Activated T-cell treated with anti-CD3 and anti-CD28 coated beads for 48 hours (primary cell): ENCODE results near the gene ZSWIM1.

Experiments used
- DNase-seq: peaks from one replicate; pipeline ENCODE4 v3.0.0-alpha.2; 2020; ENCODE audit warnings: low read depth

The ZSWIM1 gene

GRCh38 chr20:45909336-45909808 lies 28.3 kb downstream of the ZSWIM1 start:
- DNase-seq = no peak

DNA sequence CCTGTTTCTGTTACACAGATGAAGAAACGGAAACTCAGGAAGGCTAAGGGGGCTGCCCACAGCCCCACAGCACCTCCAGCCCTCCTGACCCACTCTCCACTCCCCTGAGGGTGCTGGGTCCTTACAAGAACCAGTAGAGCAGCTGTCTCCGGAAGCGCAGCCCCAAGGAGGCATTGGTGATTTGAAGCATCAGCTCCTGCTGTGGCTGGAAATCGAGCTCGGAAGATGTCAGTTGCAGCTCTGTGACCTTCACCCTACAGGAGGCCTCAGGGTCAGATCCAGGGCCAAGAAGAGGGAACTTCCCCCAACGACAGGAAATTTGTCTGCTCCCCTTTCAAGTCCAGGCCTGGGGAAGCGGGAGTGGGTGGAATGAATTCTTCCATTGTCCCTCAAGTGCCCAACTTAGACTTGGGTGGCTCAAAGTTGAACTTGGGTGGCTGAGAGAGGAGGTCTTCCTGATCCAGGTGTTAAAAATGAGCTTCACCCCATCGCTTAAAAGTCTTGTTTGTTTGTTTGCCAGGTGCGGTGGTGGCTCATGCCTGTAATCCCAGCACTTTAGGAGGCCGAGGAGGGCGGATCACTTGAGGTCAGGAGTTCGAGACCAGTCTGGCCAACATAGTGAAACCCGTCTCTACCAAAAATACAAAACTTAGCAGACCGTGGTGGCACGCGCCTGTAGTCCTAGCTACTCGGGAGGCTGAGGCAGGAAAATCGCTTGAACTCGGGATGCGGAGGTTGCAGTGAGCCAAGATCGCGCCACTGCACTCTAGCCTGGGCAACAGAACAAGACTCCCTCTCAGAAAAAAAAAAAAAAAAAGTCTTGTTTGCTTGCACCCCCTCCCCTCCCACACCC lies 29.0 kb downstream of the ZSWIM1 start:
- DNase-seq = no peak

DNA sequence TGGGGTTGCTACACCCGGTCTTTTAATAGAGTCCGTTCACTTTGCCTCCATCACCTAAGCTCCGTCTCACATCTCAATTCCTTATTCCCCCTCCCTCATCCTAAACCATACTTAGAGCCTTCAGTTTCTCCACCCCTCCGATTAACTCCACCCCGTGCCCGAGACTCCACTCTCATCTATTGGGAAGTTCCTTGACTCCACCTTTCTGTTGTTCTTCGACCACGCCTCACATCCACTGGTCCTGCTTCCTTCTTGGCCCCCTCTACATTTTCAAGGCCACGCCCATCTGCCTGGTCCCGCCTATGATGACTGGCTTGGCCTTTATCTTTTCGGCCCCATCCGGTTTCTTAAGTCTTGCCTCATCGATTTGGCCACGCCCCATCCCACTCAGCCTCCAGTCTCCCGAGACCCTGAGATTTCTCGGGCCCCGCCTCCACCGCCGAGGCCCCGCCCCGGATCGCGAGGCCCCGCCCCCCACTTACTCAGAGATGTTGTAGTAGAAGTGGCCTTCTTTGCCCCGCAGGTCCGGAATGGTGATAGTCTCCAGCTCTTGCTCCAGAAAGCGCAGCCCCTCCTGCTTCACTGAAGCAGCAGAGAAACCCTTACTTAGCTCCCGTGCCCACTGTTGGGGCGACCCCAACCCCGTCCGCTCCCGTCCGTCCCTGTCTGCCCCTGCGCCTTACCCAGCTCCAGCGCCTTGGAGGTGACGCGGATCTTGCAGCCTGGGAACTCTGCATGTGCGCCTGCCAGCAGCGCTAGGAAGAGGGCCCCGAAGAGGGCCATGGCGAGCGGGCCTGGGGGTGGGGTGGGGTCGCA lies 29.9 kb downstream of the ZSWIM1 start:
- DNase-seq = peak; percentile 98

- DNase-seq = peak; percentile 25
Measured at GRCh38 chr20:45911486-45912343, 30.7 kb downstream of the ZSWIM1 start, which contains the start of gene PLTP. TSS of gene PLTP (minus strand) at chr20:45912155. CDS start at chr20:45911452, 703 bp downstream.

DNA sequence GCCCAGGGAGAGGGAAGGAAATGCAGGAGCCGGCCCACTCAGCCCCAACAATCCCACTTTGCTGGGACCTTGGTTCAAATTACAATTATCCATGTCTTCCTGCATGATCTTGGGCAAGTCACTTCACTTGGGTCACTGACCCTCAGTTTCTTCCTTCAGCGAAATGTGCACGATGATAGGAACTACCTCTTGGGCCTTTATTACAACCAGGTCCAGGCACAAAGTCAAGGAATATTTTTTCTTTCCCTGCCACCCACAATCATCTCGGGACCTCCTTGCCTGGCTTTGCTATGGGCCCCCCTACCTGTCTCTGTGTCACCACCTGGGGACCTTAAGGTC lies 31.3 kb downstream of the ZSWIM1 start:
- DNase-seq = no peak

GRCh38 chr20:45913116-45913515 lies 32.1 kb downstream of the ZSWIM1 start:
- no peak for DNase-seq

GRCh38 chr20:45917790-45918141 lies 36.7 kb downstream of the ZSWIM1 start:
- no peak for DNase-seq

DNA sequence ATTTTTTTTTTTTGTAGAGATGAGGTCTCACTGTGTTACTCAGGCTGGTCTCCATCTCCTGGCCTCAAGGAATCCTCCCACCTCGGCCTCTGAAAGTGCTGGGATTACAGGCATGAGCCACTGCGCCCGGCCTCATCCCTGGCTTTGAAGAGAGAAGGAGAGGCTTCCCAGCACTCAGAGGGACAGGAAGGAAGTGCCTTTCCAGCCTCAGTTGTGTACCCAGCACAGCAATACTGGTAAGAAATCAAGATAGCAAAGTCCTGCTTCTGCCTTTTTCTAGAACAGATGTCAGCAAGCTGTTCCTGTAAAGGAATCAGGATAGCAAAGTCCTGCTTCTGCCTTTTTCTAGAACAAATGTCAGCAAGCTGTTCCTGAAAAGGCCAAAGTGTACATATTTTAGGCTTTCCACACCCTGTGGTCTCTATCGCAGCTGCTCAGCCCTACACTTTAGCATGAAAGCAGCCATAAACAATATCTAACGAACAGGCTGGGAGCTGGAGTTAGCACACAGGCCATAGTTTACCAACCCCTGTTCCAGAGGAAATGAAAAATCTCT lies 37.2 kb downstream of the ZSWIM1 start:
- no peak for DNase-seq

DNA sequence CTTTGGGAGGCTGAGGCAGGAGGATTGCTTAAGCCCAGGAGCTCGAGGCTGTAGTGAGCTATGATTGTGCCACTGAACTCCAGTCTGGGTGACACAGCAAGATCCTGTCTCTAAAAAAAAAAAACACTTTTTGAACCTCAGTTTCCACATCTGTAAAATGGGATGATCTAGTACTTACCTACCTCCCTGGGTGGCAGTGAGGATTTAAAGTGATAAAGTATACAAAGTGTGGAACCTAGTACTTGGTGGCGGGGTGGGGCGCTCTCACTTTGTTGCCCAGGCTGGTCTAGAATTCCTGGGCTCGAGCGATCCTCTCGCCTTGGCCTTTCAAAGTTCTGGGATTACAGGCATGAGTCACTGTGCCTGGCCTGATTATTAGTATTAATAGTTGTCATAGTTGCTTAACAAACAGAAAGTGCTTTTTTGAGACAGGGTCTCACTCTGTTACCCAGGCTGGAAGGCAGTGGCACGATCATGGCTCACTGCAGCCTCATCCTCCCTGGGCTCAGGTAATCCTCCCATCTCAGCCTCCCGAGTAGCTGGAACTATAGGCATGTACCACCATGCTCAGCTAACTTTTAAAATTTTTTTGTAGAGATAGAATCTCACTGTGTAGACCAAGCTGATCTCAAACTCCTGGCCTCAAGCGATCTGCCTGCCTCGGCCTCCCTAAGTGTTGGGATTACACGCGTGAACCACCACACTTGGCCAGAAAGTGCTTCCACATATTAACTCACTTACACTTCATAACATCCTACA lies 37.9 kb downstream of the ZSWIM1 start:
- no peak for DNase-seq

- DNase-seq = no peak
Measured at GRCh38 chr20:45919542-45920399, 38.7 kb downstream of the ZSWIM1 start.

GRCh38 chr20:45920462-45921336 lies 39.7 kb downstream of the ZSWIM1 start:
- no peak for DNase-seq

DNA sequence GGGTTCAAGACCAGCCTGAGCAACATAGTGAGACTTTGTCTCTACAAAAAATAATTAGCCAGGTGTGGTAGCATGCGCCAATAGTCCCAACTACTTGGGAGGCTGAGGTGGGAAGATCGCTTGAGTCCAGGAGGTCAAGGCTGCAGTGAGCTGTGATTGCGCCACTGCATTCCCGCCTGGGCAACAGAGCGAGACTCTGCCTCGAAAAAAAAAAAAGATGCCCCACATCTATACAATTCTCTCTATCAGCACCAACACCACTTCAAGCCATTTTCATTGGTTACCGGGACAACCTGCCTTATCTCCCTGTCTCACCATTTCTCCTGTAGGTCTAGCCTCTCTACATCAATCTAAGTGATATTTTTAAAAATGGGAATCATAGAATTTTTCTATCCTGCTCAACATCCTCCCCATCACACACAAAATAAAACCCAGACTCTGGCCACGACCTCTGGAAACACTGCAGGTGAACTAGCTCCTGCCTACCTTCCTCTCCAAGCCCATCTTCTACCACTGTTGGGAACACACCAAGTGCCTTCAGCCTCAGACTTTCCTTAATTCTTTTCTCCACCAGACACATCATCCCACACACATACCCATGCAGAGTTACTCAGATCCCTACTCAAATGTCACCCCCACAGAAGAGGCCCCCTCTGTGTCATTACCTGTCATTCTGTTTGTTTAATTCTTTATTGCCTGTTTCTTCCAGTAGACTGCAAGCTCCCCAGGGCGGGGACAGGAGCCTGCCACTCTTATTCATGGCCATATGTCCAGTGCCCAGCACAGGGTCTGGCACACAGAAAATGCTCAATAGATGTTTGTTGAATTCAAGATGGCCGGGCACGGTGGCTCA lies 40.5 kb downstream of the ZSWIM1 start:
- DNase-seq = no peak

DNA sequence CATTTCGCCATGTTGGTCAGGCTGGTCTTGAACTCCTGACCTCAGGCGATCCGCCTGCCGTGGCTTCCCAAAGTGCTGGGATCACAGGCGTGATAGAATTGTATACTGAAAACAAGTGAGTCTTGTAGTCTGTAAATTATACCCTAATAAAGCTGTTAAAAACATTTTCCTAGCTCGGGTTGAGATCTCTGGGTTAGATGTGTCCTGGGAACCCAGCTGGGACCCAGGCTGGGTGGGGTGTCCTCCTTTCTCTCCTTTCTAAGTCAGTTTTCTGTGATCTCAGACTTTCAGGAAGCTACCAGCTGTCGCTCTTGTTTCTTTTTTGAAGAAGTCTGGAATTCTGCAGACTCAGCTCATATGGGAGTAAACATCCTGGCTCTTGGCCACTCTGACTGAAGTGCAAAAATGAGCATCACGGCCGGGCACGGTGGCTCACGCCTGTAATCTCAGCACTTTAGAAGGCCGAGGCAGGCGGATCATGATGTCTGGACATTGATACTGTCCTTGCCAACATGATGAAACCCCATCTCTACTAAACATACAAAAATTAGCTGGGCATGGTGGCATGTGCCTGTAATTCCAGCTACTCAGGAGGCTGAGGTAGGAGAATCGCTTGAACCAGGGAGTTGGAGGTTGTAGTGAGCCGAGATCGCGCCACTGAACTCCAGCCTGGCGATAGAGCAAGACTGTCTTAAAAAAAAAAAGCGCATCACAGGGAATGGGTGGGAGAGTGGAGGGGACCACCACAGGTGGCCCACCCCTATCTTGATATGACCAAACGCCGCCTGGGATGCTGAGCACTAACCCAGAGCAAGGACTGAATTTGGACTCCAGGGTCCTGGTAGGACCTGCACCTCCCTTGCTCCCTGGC lies 43.6 kb downstream of the ZSWIM1 start:
- DNase-seq = no peak

- DNase-seq = no peak
Measured at GRCh38 chr20:45925821-45926506, 44.9 kb downstream of the ZSWIM1 start.

- no peak for DNase-seq
Measured at GRCh38 chr20:45926731-45927070, 45.7 kb downstream of the ZSWIM1 start.

DNA sequence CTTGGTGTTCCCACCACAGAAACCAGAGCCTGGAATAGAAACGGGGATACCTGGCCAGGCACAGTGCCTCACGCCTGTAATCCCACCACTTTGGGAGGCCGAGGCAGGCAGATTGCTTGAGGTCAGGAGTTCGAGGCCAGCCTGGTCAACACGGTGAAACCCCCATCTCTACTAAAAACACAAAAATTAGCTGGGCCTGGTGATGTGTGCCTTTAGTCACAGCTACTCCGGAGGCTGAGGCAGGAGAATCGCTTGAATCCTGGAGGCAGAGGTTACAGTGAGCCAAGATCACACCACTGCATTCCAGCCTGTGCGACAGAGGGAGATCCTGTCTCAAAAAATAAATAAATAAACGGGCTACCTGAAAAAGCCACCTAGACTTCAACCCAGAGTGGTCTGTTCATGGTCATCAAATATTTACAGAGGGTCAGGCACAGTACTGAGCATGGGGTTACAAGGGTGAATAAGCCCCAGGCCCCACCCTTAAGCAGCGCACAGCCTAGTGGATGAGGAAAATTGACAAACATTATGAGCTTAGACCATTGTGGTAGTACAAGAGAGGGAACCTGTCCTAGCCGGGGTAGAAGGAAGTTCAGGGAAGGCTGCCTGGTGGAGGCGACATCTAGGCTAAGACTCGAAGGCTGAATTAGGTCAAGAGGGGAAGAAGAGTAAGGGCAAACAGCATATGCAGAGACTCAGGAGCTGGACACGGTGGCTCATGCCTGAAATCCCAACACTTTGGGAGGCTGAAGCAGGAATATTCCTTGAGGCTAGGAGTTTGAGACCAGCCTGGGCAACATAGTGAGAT lies 46.2 kb downstream of the ZSWIM1 start:
- DNase-seq = no peak
